Transverse colon (tissue), 4 donors: ENCODE data around the gene CDKN2B-AS1. TPM values are rescaled to one million over a fixed set of nuclear protein-coding genes. Genes with fewer than 3 reads are reported as not detected.

ENCODE experiments used
- DNase-seq: peaks from one replicate; pipeline ENCODE4 v3.0.0-alpha.2; 2019
- H3K27ac ChIP-seq, 4 donors: fragments of 200-600 bp; sonication (generic); 2 replicates each; pipeline ENCODE4 v1.5.1; 2016 to 2018; ENCODE audit warnings: inconsistent platforms in 4 of 4
- H3K27me3 ChIP-seq: fragments of 200-600 bp; sonication (generic); 2 replicates; pipeline ENCODE4 v1.5.1; 2017; ENCODE audit warnings: inconsistent platforms
- H3K36me3 ChIP-seq, 4 donors: fragments of 200-600 bp; sonication (generic); 2 replicates each; pipeline ENCODE4 v1.5.1; 2017 to 2019; ENCODE audit warnings: inconsistent platforms in 4 of 4
- H3K4me1 ChIP-seq, 4 donors: fragments of 200-600 bp; sonication (generic); 2 replicates each; pipeline ENCODE4 v1.5.1; 2017 to 2020; ENCODE audit warnings: inconsistent platforms in 4 of 4
- H3K4me3 ChIP-seq, 4 donors: fragments of 200-600 bp; sonication (generic); 1 replicate in 1 of 4; 2 replicates in 3 of 4; pipeline versions ENCODE4 v1.5.1 to v1.6.1; 2017 to 2019; ENCODE audit warnings: inconsistent platforms in 4 of 4
- H3K9me3 ChIP-seq, 2 donors: fragments of 200-600 bp; sonication (generic); 2 replicates each; pipeline ENCODE4 v1.5.1; 2017 to 2019; ENCODE audit warnings: inconsistent platforms in 2 of 2
- CTCF ChIP-seq, 5 experiments: fragments of 200-600 bp in 3 of 5; fragments of 450-650 bp in 2 of 5; sonication (generic) in 3 of 5; IDR thresholded peaks; 1 replicate in 2 of 5; 2 replicates in 3 of 5; pipeline ENCODE4 v1.5.1; 2016 to 2017; ENCODE audit warnings: antibody characterized with exemption in 5 of 5, inconsistent platforms in 3 of 5, mild to moderate bottlenecking in 2 of 5, moderate library complexity in 1 of 5
- EP300 ChIP-seq: sonication (generic); formaldehyde crosslinking; IDR thresholded peaks from one replicate; pipeline ENCODE4 v1.6.1; 2017; ENCODE audit warnings: antibody characterized with exemption, low read depth
- POLR2A ChIP-seq: fragments of 450-650 bp; IDR thresholded peaks from one replicate; pipeline ENCODE4 v1.6.1; 2016; ENCODE audit warnings: antibody characterized with exemption, mild to moderate bottlenecking, moderate library complexity
- POLR2AphosphoS5 ChIP-seq, 3 donors: sonication (generic); formaldehyde crosslinking; IDR thresholded peaks; one replicate each; pipeline ENCODE4 v1.6.1; 2016; ENCODE audit warnings: antibody characterized with exemption in 3 of 3
- WGBS, 2 donors: methylation state at CpG; one replicate each; pipeline ENCODE4 v1.1.5; 2018; ENCODE audit warnings: low coverage in 1 of 2; 5-methylcytosine and 5-hydroxymethylcytosine counted together
- in situ Hi-C, 4 donors: fragments of 200-750 bp; cut with MboI; loops; one replicate each; pipeline versions ENCODE4 v1.15.0 to v1.15.1; 2017; ENCODE audit warnings: low sequenced_read_pairs in 3 of 4, low pct_ligation_motif_present in 1 of 4, low pct_unique_long_range_greater_than_20kb in 1 of 4
- intact Hi-C: fragments of 100-400 bp; cut with DNase I; formaldehyde crosslinking; loops from one replicate; pipeline ENCODE4 v1.15.1; 2023; ENCODE audit warnings: low total_unique reads
- total RNA-seq, 4 donors: library from RNA; depleted of rRNA; stranded (reverse); fragments of >200 nt; gene quantifications; one replicate each; pipeline ENCODE4 v1.1.0, GENCODE V29; 2016

CDKN2B-AS1 gene
- total RNA-seq, 4 donors from 2014 or later = 1.00 to 152 (median 46.0) TPM

GRCh38 chr9:21989440-21990189 is 5.0 kb upstream of the CDKN2B-AS1 start:
- intact Hi-C loops (no loop called here), in situ Hi-C loops (loop anchor here in 2 of 4 donors (25.0 kb wide), 1 partner anchor 248 kb away; no protein-coding TSS in a partner anchor)
- Histone ChIP-seq H3K4me3 (no peak overlapping the region), H3K36me3 (no peaks in the 10 kb centered on the region), H3K27ac (no peak overlapping the region), H3K27me3 (peaks cover 93% of the 10 kb centered on the region), H3K4me1 (peaks cover 0 to 14% (median 4%) of the 10 kb centered on the region in 4 donors), H3K9me3 (no peaks in the 10 kb centered on the region)
- 33 to 52% methylated on average over 8 to 35 of the region's 35 CpGs for WGBS, 2 donors
- DNase-seq = no peak
- TF ChIP-seq EP300 (no peak), POLR2A (no peak), CTCF (IDR thresholded peaks at IDR 0.05) (no peak), POLR2AphosphoS5 (IDR thresholded peaks at IDR 0.05) (no peak)

- 80 to 83% methylated on average over 5 of the region's 5 CpGs for WGBS, 2 donors
Measured at GRCh38 chr9:21991072-21991959, 3.3 kb upstream of the CDKN2B-AS1 start.

GRCh38 chr9:21993007-21993406 is 1.6 kb upstream of the CDKN2B-AS1 start:
- TF ChIP-seq CTCF (IDR thresholded peaks at IDR 0.05) = no peak
- TF ChIP-seq POLR2AphosphoS5 (IDR thresholded peaks at IDR 0.05) = no peak
- no peak for TF ChIP-seq EP300
- no peak for TF ChIP-seq POLR2A
- WGBS, 2 donors = 81 to 86% methylated on average over 4 of the region's 4 CpGs
- Histone ChIP-seq H3K4me3 (peak overlapping the region in 1 of 4 donors; percentile 3), H3K27me3 (peaks cover 65% of the 10 kb centered on the region), H3K9me3 (no peaks in the 10 kb centered on the region), H3K4me1 (peaks cover 0 to 22% (median 12%) of the 10 kb centered on the region in 4 donors), H3K27ac (no peak overlapping the region), H3K36me3 (no peaks in the 10 kb centered on the region)
- intact Hi-C loops = no loop called here
- no peak for DNase-seq
- in situ Hi-C loops = loop anchor here in 2 of 4 donors (25.0 kb wide), 1 partner anchor 244 kb away; no protein-coding TSS in a partner anchor

More at GRCh38 chr9:21991072-21991959, 3.3 kb upstream of the CDKN2B-AS1 start:
- in situ Hi-C loops = loop anchor here in 2 of 4 donors (25.0 kb wide), 1 partner anchor 246 kb away; no protein-coding TSS in a partner anchor
- Histone ChIP-seq H3K4me1 (peaks cover 0 to 22% (median 12%) of the 10 kb centered on the region in 4 donors), H3K4me3 (no peak overlapping the region), H3K27ac (no peak overlapping the region), H3K27me3 (peaks cover 77% of the 10 kb centered on the region), H3K9me3 (no peaks in the 10 kb centered on the region), H3K36me3 (no peaks in the 10 kb centered on the region)
- intact Hi-C loops = no loop called here
- no peak for TF ChIP-seq EP300
- no peak for TF ChIP-seq POLR2AphosphoS5 (IDR thresholded peaks at IDR 0.05)
- no peak for TF ChIP-seq CTCF (IDR thresholded peaks at IDR 0.05)
- no peak for TF ChIP-seq POLR2A
- no peak for DNase-seq
